ENCODE data around the gene CNOT3.
"Not testable (repeated sequence)": the region's sequence is repeated elsewhere in the genome, so short reads cannot be mapped to it uniquely, and the experiment has no call there.

CNOT3 gene

DNA sequence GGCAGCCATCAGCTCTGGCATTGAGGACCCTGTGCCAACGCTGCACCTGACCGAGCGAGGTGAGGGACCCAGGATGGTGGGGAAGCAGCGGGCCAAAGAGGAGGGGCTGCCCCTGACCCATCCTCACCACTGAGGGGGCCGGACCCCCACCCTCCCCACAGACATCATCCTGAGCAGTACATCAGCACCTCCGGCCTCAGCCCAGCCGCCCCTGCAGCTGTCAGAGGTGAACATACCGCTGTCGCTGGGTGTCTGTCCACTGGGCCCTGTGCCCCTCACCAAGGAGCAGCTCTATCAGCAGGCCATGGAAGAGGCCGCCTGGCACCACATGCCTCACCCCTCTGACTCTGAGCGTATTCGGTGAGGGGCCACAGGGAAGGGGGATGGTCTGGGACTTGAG lies 14.7 kb downstream of the CNOT3 start:
- DNase-seq, result no peak

DNA sequence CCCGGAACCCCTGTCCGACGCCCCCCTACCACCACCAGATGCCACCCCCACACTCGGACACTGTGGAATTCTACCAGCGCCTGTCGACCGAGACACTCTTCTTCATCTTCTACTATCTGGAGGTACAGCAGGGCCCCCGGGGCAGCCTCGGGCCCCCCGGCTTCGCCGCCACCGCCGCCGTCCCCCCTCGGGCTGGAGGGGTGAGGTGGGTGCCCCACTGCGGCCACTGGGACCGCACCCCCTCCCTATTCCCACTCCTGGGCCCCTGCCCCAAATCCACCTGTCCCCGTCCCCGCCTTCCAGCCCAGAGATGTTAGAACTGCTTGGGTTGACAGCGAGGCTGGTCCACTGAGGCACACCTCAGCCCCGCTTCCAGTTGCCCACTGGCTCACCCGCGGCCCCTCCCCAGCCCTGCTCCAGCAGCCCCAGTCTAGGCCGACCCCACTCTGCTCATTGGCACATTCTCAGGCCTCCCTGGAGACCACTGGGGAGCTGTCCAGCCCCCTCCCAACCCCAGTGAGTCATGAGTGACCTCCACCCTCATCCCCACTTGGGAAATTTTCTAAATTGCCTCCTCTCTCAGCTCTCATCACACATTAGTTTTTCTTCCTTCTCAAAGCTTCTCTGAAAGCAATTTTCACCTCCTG lies 15.4 kb downstream of the CNOT3 start:
- DNase-seq, result no peak

DNA sequence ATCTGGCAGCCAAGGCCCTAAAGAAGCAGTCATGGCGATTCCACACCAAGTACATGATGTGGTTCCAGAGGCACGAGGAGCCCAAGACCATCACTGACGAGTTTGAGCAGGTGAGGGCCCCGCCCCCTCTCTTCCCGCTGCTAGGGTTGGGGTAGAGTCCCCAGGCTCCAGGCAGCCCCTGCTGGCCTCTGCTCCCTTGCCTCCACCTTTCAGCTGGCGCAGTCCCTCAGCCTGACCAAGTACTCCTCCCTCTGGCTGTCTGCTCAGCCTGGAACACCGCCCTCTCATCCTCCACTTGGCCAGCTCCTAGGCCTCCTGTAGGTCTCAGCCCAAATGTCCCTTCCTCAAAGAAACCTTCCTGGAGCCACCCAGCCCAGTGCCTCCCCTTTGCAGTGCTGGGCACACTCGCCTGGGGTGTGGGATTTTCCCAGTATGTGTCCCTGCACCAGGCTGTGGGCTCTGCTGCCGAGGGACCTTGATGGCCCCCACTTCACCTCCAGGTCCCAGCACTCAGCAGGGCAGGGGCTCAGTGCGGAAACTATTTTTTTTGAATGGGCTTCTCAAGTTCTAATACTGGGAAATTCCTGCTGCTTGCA lies 16.3 kb downstream of the CNOT3 start:
- no peak for DNase-seq

DNA sequence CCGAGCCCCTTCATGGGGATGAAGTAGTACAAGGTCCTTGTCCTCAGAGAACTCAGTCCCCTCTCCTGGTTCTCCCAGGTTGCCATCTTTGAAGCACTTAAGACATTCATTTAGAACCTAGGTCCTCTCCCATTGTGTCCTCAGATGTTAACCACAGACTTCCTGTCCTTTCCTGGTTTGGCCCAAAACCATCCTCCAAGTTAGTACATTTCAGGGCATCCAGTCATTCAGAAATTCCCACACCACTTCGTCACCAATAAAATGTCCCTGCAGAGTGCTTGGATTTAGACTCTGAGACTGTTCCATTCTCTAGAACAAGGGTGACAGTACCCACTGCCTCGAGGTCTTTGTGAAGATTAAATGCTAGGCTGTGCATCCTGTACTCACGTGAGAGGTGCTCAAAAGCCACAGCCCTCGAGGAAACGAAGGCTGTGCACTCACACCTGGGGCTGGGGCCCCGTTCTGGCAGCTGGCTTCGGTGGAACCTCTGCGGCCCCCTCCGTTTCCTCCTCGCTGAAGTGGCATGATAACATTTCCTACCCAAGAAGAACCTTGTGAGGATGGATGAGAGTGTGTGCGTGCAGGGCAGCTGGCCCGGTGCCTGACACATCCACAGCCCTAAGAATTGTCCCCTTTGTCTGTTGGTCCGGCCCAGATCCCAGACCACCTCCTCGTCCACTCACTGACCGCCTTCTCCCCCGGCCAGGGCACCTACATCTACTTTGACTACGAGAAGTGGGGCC lies 17.2 kb downstream of the CNOT3 start:
- no peak for DNase-seq

DNA sequence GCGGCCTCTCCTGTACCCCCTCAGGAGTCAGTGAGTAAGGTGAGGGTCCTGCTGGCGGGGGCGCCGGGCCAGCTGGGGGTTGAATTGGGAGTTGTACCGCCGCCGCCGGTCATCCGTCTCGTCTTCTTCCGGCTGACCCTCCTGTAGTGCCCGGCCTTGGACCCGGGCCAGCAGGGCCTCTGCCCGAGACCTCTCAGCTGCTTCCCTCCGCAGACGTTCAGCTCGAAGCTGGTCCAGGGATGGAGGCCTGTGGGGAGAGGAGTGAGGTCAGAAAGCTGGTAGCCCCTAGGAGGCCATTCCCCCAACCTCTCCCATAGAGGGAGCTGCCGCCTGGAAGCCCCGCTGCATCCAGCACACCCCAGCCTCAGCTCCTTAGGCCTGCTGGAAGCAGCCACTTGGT lies 18.1 kb downstream of the CNOT3 start:
- DNase-seq, result no peak

DNA sequence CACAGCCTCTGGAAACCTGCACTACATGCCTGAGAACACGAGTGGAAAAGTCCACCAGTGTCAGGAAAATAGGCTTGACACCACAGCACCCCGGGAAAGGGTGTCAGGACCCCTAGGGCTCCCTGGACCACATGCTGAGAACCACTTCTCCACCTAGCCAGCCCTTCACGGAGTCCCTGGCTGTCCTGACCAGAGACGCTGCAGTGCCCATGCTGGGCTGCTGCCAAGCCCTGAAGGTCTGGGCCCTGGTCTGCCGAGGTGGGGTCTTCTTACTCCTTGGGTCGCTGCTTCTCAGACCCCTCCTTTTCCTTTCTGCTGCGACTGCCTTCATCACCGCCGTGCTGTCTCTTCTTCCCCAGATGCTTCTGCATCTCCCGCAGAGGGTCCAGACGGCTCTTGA lies 18.9 kb downstream of the CNOT3 start:
- no peak for DNase-seq

DNA sequence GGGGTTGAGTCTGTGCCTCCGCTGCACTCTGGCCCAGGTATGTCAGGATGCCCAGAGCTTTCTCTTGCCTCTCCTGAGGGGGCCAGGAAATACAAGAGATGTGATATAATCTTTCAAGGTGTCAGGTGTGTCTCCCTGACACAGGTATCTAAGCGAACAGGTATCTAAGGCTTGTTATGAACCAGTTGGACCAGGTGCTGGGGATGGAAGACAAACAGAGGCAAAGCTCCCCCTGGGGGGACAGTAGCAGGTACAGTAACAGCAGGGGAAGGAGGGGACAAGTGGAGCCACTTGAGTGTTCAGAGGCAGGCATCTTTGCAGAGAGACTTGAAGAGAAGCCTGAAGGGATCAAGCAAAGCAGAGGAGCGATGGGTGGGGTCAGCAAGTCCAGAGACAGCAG lies 19.4 kb downstream of the CNOT3 start:
- DNase-seq, result no peak

DNA sequence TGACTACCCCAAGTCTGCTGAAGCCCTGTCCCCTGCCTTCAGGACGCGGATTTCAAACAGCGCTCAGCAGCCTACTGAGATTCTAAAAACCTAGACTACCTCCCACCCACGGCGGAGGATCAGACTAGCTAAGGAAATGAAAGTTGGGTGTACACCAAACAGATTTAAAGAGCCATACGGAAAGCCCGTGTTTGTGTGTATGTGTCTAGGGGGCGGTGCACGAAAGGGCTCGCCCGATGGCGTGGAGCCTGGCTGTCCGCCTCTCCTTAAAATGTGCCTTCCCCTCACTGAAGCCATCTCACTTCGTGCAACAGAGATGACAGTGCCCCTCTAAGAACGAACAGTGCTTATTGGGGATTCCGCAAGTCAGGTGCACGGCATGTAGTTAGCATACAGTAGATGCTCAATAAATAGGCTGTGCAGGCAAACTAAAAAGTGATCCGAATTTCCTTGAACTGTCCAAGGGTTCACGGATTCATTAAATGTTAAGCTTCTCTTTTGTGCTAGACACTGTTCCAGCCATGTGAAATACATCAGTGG lies 21.3 kb downstream of the CNOT3 start:
- no peak for DNase-seq

DNA sequence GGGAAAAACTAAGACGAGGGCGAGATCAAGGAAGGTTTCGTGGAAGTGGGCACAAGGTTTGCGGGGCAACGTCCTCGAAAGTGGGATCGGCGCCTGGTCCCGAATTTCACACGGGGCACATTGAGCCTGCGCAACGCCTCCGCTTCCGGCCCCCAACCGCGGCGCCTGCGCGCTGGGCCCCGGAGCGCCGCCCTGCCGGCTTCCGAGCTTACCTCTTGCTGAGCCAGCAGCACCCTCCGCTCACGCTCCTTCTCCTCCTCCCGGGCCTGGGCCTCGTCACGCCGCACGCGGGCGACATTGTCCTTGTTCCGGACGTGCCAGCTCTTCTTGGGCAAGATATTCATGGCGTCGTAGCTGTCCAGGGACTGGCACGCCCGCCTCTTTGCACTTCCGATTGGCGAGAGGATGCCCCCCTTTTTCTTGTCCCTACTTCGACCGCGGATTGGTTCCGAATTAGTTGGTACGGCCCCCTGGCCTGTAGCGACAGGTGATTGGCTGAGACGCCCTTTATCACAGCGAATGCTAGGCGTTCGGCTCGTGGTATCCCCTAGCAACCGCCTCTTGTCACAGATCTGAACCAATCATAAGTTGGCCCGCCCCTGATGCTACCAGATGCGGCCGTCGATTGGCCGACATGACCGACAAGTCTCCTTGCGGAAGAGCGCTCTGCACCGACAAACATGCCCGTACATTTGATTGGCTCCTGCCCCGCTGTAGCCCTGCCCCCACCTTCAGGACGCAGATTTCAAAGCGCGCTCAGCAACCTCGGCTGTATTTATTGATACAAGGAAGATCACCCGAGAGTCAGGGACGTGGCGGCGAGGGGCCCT lies 22.0 kb downstream of the CNOT3 start, which contains the start of gene LENG1:
LENG1 (minus strand) TSS at position 370 of the 830 bp plus-strand sequence; CDS start at position 344, 26 bp downstream.
- peak; percentile 98 for DNase-seq

DNA sequence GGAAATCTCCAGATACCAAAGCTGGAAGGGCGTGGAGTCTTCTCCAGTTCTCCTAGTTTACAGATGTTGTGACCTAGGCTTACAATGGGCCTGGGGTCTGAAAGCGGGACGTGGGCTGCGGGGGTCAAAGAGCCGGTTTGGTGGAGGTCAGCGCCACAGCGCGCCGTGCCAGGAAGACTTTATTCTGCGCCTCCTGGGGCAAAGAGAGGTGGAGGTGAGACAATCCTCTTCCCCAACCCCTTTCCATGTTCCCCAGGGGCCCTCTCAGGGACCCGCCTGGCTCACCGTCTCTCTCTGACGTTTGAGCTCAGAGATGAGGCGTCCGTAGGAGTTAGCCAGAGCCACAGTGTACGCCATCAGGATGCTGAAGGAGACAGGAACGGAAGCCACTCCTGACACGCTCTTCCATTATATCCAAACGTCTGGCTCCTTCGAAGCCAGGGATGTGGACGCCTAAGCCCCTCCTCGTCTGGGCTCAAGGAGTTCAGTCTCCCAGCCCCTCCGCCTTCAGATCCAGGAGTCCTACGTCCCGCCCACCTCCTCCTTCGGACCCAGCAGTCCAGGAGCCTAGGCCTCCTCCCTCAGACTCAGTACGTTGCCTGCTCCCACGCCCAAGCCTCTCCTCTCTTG lies 22.7 kb downstream of the CNOT3 start:
- DNase-seq, result no peak

DNA sequence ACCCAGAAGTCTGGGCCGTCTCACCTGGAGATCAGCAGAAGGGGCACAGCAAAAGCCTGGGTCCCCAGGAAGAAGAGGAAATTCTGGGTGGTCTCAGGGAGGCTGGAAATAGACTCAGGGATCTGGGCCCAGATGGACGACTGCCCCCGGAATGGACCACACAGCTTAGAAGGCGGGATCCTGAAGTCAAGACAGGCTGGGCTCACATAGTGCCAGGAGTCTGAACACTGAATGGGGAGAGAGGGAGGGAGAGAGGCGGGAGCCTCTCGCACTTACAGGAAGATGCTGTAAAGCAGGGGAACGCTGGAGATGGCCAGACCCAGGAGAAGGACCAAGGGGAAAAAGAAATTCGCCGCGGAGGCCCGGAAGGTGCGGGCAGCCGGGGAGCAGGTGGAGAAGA lies 23.3 kb downstream of the CNOT3 start:
- no peak for DNase-seq

DNA sequence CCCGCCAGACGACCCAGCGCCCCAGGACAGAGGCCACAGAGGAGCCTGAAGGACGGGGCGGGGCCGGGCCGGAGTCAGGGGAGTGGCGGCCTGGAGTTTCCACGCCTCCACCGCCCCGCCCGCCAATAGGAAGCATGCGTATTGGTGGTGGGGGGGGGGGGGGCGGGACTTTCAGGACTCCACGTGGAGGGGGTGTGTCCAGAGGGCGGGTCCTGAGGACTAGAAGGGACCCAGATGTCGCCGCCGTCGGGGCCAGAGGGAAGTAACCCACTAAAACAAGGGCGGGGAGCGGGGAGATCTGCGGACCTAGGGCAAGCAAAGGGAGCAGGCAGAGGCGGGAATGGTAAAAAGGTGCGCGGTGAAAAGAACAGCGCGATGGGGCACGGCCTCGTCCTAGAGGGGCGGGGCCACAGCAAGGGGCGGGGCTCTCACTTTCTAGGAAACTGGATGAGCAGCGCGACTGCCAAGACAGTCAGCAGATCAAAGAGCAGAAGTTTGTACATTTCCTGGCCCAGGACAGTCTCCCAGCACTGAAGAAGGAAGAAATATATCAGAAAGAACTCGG lies 24.8 kb downstream of the CNOT3 start:
- DNase-seq, result peak; percentile 61

DNA sequence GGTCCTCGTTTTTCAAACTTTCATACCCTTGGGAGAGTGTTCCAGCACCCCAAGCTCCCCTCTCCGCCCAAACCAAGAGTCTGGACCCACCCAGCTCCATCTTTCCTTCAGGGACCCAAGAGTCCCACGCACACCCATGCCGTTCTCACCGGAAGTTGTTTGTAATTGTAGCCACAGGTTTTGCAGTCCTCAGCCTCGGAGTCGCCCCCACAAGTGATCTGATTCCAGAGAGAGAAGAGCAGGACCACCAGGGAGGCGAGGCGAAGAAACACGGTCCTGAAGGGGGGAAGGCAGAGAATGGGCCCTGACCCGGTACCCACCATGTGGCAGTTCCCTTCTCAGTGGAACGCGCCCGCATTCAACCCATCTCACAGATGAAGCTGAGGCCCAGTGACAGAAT lies 25.3 kb downstream of the CNOT3 start:
- DNase-seq, result no peak

DNA sequence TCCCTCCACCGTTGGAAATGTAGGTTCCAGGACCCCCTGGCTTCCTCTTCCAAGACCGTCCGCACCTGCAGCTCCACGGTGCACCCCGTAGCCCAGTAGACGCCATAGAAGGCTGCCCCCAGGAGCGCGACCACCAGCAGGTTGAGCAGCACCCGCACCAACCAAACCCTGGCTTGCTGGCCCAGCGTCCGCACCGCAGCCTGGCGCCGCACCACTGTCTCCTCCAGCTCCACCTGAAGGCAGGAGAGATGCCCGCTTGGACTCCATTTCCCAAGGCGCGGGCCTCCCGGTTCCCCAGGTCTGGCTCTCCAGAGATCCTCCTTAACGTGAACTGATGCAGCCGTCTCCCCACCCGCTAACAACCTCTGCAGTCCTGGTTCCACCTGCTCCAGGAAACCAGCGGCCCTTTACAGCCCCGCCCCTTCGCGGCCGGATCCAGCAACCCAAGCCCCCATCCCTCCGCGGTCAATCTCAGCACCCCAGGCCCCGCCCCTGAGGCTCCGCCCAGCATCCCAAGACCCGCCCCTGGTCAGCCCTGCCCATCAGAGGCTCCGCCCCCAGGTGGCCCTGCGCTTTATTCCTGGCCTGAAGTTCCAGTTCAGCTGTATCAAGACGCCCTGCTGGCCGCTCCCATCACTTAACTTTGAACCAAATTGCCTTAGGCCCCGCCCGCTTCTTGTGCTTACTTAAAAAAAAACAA lies 27.0 kb downstream of the CNOT3 start:
- DNase-seq, result no peak

DNA sequence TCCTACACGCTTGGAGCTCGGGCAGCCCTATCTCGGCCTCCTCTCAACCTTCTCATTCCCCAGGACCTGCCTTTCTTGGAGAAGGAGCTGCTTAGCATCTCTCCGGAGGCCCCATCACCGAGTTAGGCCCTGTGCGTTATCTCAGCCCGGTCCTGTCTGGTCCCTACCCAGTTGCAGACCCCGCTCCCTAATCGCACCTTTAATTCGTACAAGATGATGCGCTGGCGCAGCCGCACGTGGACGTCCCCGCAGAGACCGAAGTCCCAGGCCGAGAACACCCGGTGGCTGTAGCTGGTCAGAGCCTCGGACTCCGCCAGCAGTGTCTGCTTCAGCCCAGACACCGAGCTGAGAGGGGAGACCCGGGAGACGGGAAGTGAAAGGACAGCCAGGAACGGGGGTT lies 27.7 kb downstream of the CNOT3 start:
- DNase-seq, result no peak

DNA sequence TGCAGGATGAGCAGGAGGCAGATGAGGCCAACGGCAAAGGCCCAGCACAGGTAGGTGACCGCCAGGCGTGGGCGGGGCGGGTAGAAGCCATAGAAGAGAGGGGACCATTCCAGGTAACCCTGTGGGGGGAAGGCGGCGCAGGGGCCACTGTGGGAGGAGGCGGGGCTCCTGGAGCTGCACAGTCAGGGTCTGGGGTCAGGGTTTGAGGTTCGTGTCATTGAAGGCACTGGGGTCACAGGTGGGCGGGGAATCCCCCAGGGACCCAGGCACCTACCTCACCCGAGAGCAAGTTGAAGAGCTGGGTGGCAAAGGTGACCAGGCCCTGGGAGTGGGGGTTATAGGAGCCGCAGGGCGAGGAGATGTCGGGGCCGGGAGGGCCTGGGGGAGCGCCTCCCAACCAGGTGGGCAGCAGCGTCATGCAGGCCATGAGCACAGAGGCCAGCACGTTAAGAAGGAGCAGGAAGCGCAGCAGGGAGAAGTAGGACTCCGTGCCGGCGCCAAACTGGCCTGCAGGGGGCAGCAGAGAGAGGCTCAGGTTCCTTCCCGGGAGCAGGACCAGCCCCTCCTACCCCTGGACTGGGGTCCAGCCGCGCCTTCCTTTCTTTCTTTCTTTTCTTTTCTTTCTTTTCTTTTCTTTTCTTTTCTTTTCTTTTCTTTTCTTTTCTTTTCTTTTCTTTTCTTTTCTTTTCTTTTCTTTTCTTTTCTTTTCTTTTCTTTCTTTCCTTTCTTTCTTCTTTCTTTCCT lies 30.8 kb downstream of the CNOT3 start:
- DNase-seq, result peak; percentile 92

DNA sequence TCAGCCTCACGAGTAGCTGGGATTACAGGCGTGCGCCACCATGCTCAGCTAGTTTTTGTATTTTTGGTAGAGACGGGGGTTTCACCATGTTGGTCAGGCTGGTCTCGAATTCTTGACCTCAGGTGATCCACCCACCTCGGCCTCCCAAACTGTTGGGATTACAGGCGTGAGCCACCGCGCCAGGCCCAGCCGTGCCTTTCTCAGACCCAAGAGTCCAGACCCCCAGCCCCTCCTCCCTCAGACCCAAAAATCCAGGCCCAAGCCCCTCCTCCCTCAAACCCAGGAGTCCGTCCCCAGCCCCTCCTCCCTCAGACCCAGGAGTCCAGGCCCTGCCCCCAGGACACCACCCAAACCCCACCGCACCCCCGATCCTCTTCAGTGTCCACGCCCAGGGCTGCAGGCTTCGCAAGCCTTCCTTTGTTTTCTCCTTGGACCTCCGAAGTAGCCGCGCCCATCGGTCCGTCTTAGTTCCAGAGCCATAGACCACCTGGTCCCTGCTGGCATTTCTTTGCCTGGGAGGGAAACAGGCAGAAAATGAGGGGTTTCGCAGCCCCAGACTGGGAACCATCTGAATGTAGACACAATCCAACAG lies 31.7 kb downstream of the CNOT3 start:
- DNase-seq, result no peak

DNA sequence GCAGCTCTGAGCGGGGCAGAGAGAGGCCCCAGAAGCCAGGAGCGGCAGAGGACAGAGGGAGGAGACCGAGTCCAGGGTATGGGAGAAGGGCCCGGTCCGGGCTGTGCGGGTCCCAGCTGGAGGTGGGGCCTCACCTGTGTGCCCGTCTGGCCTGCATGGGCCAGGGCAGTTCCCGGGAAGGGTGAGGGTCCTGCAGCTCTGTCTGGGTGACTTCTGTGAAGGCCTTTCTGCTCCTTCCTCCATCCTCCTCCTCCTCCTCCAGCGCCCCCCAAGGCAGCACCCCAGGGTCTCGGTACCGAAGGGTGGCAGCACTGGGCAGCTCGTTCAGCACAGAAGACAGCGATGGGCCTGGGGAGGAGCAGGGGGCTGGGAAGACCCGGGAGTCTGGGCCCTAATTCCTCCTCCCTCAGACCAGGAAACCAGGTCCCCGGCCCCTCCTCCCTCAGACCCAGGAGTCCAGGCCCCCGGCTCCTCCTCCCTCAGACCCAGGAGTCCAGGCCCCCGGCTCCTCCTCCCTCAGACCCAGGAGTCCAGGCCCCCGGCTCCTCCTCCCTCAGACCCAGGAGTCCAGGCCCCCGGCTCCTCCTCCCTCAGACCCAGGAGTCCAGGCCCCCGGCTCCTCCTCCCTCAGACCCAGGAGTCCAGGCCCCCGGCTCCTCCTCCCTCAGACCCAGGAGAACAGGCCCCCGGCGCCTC lies 34.3 kb downstream of the CNOT3 start:
- not testable (repeated sequence) for DNase-seq

DNA sequence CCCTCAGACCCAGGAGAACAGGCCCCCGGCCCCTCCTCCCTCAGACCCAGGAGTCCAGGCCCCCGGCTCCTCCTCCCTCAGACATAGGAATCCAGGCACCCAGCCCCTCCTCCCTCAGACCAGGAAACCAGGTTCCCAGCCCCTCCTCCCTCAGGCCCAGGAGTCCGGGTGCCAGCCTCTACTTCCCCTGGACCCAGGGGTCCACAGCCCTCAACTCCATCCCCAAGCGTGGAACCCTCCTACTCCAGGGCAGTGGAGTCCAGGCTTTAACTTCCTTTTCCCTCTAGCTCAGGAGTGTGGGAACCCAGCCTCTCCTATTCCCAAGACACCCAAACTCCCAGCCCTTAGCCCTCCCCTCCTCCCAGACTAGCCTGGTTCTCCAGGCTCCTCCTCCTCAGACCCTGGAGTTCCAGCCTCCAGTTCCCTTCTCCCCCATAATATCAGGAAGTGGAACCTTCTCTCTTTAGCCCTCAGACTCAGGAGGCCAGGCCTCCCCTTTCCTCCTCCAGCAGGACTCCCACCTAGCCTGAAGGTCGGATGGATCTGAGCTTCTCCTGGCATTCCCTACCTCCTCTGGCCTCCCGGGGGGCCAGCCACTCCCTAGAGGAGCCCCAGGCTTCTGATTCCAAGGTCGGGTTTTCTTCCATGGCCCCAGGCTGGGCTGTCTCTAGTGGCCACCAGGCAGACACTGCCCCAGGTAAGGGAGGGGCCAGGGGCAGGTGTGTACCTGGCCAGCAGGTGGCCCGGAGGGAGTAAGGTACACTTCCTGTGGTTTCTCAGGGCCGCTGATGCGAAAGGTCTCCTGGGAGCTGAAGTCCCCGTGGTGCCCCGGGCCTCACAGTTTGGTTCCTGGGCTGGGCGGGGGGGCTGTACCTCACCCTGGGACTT lies 35.2 kb downstream of the CNOT3 start, which contains the start of gene TMC4:
TMC4 (minus strand) TSS at position 690 of the 888 bp plus-strand sequence; CDS start at position 647, 43 bp downstream.
- no peak for DNase-seq

All from retina (tissue), 1 donor.